ENCODE data around the gene NSD1. TPM values are rescaled to one million over a fixed set of nuclear protein-coding genes. Genes with fewer than 3 reads are reported as not detected.
A peak's percentile ranks its signal among the peaks of the same experiment; 100 is the strongest.

The NSD1 gene
- polyA plus RNA-seq, 4 donors: 48.3 to 66.0 (median 59.3) TPM

GRCh38 chr5:177097016-177097985 lies 36.3 kb upstream of the NSD1 start:
- DNase-seq (ENCODE audit: low read depth in 4 of 4, low spot score in 3 of 4): no peak

- no peak for DNase-seq (ENCODE audit: low read depth in 4 of 4, low spot score in 3 of 4)
Measured at GRCh38 chr5:177098120-177098469, 35.5 kb upstream of the NSD1 start.

- no peak for DNase-seq (ENCODE audit: low read depth in 4 of 4, low spot score in 3 of 4)
Measured at GRCh38 chr5:177098470-177099141, 35.0 kb upstream of the NSD1 start.

- DNase-seq (ENCODE audit: low read depth in 4 of 4, low spot score in 3 of 4): no peak
Measured at GRCh38 chr5:177099422-177100093, 34.0 kb upstream of the NSD1 start.

- no peak for DNase-seq (ENCODE audit: low read depth in 4 of 4, low spot score in 3 of 4)
Measured at GRCh38 chr5:177100714-177101121, 32.9 kb upstream of the NSD1 start.

GRCh38 chr5:177103523-177104253 lies 29.9 kb upstream of the NSD1 start:
- DNase-seq (ENCODE audit: low read depth in 4 of 4, low spot score in 3 of 4): no peak

GRCh38 chr5:177105691-177106476 lies 27.7 kb upstream of the NSD1 start:
- DNase-seq (ENCODE audit: low read depth in 4 of 4, low spot score in 3 of 4): no peak

GRCh38 chr5:177107159-177107558 lies 26.4 kb upstream of the NSD1 start:
- no peak for DNase-seq (ENCODE audit: low read depth in 4 of 4, low spot score in 3 of 4)

- DNase-seq (ENCODE audit: low read depth in 4 of 4, low spot score in 3 of 4): no peak
Measured at GRCh38 chr5:177109810-177110209, 23.8 kb upstream of the NSD1 start.

GRCh38 chr5:177111720-177112394 lies 21.7 kb upstream of the NSD1 start:
- no peak for DNase-seq (ENCODE audit: low read depth in 4 of 4, low spot score in 3 of 4)

GRCh38 chr5:177112589-177113220 lies 20.9 kb upstream of the NSD1 start:
- no peak for DNase-seq (ENCODE audit: low read depth in 4 of 4, low spot score in 3 of 4)

GRCh38 chr5:177113566-177114424 lies 19.8 kb upstream of the NSD1 start:
- DNase-seq (ENCODE audit: low read depth in 4 of 4, low spot score in 3 of 4): peak in 2 of 4 donors; percentile 47 to 71

- peak; percentile 51 to 82 (median 74) for DNase-seq (ENCODE audit: low read depth in 4 of 4, low spot score in 3 of 4)
Measured at GRCh38 chr5:177116631-177117373, 16.8 kb upstream of the NSD1 start.

- no peak for DNase-seq (ENCODE audit: low read depth in 4 of 4, low spot score in 3 of 4)
Measured at GRCh38 chr5:177117441-177118045, 16.0 kb upstream of the NSD1 start.

GRCh38 chr5:177122566-177122965 lies 11.0 kb upstream of the NSD1 start:
- DNase-seq (ENCODE audit: low read depth in 4 of 4, low spot score in 3 of 4): no peak

- no peak for DNase-seq (ENCODE audit: low read depth in 4 of 4, low spot score in 3 of 4)
Measured at GRCh38 chr5:177123789-177124485, 9.6 kb upstream of the NSD1 start.

Measured in left renal pelvis (tissue), 4 donors.